OCI-LY3 (cell line): ENCODE measurements around the gene NGEF.

Experiments
- H2AFZ ChIP-seq: fragments of 200-600, 300-600 bp; shearing (Covaris generic); 2 replicates; pipeline ENCODE4 v1.6.0; 2014; ENCODE audit warnings: antibody characterized with exemption, low read depth, low read length
- H3K27ac ChIP-seq: fragments of 200-600, 300-600 bp; sonication (generic); 2 replicates; pipeline ENCODE4 v1.5.1; 2014; ENCODE audit warnings: mild to moderate bottlenecking, low read length, moderate library complexity, mixed read lengths
- H3K27me3 ChIP-seq: fragments of 200-600, 300-600 bp; sonication (generic); 2 replicates; pipeline ENCODE4 v1.6.1; 2014; ENCODE audit warnings: low read depth, low read length, mixed read lengths
- H3K36me3 ChIP-seq: fragments of 200-600, 300-600 bp; sonication (generic); replicated peaks from 2 replicates; pipeline ENCODE3; 2014; ENCODE audit warnings: low read depth, low read length, mixed read lengths
- H3K4me1 ChIP-seq: fragments of 300-600, 200-600 bp; sonication (generic); 2 replicates; pipeline ENCODE4 v1.6.1; 2014; ENCODE audit warnings: low read length, mixed read lengths
- H3K4me2 ChIP-seq: fragments of 200-600, 300-600 bp; sonication (generic); 2 replicates; pipeline ENCODE4 v1.6.1; 2014; ENCODE audit warnings: low read length, mixed read lengths
- H3K4me3 ChIP-seq: fragments of 300-600, 200-600 bp; sonication (generic); 2 replicates; pipeline ENCODE4 v1.5.1; 2014; ENCODE audit warnings: antibody characterized with exemption, mild to moderate bottlenecking, low read length, moderate library complexity
- H3K79me2 ChIP-seq: fragments of 300-600, 200-600 bp; shearing (Covaris generic); 2 replicates; pipeline ENCODE4 v1.6.1; 2014; ENCODE audit warnings: mild to moderate bottlenecking, low read length, mixed read lengths
- H3K9ac ChIP-seq: fragments of 300-600, 200-600 bp; shearing (Covaris generic); 2 replicates; pipeline ENCODE4 v1.6.0; 2014; ENCODE audit warnings: mild to moderate bottlenecking, low read length, moderate library complexity
- H3K9me3 ChIP-seq: fragments of 200-600, 300-600 bp; shearing (Covaris generic); 2 replicates; pipeline ENCODE4 v1.6.1; 2014; ENCODE audit warnings: low read length, mixed read lengths; ENCODE audit not compliant: insufficient read depth
- H4K20me1 ChIP-seq: fragments of 200-600, 300-600 bp; sonication (generic); 2 replicates; pipeline ENCODE4 v1.6.1; 2016; ENCODE audit warnings: low read length, mixed read lengths; ENCODE audit not compliant: insufficient read depth
- EZH2phosphoT487 ChIP-seq: fragments of 200-600 bp; shearing (Covaris generic); IDR thresholded peaks from 2 replicates; pipeline ENCODE4 v1.6.1; 2018; ENCODE audit warnings: antibody characterized with exemption, mixed run types, low read depth
- TF ChIP-seq, protein P1 (sequence below): fragments of 200-600, 300-600 bp; sonication (generic); IDR thresholded peaks from 2 replicates; pipeline ENCODE4 v1.5.1; 2014; ENCODE audit warnings: antibody characterized with exemption, low read length, low read depth

Gene NGEF

GRCh38 chr2:232875256-232876121 is 137.6 kb downstream of the NGEF start:
- no peaks in the 10 kb centered on the region for H3K36me3 ChIP-seq
- TF ChIP-seq, protein P1, sequence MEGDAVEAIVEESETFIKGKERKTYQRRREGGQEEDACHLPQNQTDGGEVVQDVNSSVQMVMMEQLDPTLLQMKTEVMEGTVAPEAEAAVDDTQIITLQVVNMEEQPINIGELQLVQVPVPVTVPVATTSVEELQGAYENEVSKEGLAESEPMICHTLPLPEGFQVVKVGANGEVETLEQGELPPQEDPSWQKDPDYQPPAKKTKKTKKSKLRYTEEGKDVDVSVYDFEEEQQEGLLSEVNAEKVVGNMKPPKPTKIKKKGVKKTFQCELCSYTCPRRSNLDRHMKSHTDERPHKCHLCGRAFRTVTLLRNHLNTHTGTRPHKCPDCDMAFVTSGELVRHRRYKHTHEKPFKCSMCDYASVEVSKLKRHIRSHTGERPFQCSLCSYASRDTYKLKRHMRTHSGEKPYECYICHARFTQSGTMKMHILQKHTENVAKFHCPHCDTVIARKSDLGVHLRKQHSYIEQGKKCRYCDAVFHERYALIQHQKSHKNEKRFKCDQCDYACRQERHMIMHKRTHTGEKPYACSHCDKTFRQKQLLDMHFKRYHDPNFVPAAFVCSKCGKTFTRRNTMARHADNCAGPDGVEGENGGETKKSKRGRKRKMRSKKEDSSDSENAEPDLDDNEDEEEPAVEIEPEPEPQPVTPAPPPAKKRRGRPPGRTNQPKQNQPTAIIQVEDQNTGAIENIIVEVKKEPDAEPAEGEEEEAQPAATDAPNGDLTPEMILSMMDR = peak; percentile 31
- no peak for TF ChIP-seq EZH2phosphoT487
- H4K20me1 ChIP-seq = no peaks in the 10 kb centered on the region
- no peak overlapping the region for H3K27ac ChIP-seq
- peak overlapping the region; percentile 97 for H3K4me3 ChIP-seq
- no peaks in the 10 kb centered on the region for H3K27me3 ChIP-seq
- peak overlapping the region; percentile 92 for H3K4me2 ChIP-seq
- H2AFZ ChIP-seq = no peak overlapping the region
- H3K4me1 ChIP-seq = peaks cover 8% of the 10 kb centered on the region
- H3K9me3 ChIP-seq = no peaks in the 10 kb centered on the region
- H3K79me2 ChIP-seq = no peaks in the 10 kb centered on the region
- H3K9ac ChIP-seq = peak overlapping the region; percentile 71

DNA sequence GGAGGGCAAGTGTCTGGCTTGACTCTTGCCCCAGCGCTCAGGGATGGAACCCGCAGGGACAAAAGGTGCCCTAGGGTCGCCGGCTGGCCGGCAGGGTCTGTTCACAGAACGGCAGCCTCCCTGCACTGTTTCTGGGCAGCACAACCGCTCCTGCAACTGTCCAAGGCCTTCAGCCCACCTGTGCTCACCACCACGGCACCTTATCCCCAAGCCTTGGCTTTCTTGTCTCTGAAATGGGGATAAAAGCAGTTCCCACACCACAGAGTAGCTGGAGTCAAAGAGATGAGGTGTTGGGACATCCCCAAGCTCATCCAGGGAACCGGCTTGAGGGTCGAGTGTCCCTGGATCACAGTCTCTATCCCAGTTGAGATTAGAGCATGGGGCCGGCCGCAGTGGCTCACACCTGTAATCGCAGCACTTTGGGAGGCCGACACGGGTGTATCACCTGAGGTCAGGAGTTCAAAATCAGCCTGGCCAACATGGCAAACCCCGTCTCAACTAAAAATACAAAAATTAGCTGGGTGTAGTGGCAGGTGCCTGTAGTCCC is 138.3 kb downstream of the NGEF start:
- Histone ChIP-seq H3K79me2 (no peaks in the 10 kb centered on the region), H2AFZ (no peak overlapping the region), H3K27me3 (no peaks in the 10 kb centered on the region), H3K27ac (no peak overlapping the region), H3K4me2 (no peak overlapping the region), H3K4me1 (peaks cover 5% of the 10 kb centered on the region; the same call in 1 of the 2 replicates), H4K20me1 (no peaks in the 10 kb centered on the region), H3K9me3 (no peaks in the 10 kb centered on the region), H3K4me3 (no peak overlapping the region), H3K9ac (no peak overlapping the region), H3K36me3 (no peaks in the 10 kb centered on the region)
- TF ChIP-seq, protein P1 = no peak
- TF ChIP-seq EZH2phosphoT487 = no peak

GRCh38 chr2:232873909-232874641 is 139.0 kb downstream of the NGEF start:
- Histone ChIP-seq H3K4me2 (no peak overlapping the region), H2AFZ (no peak overlapping the region), H3K4me3 (no peak overlapping the region), H3K9ac (no peak overlapping the region), H3K27ac (no peak overlapping the region), H4K20me1 (no peaks in the 10 kb centered on the region), H3K9me3 (no peaks in the 10 kb centered on the region), H3K4me1 (peaks cover 5% of the 10 kb centered on the region; the same call in 1 of the 2 replicates), H3K27me3 (no peaks in the 10 kb centered on the region), H3K36me3 (no peaks in the 10 kb centered on the region), H3K79me2 (no peaks in the 10 kb centered on the region)
- TF ChIP-seq, protein P1 = no peak
